HepG2 (cell line): ENCODE results near the gene TBCCD1. TPM values are rescaled to one million over a fixed set of nuclear protein-coding genes. Genes with fewer than 3 reads are reported as not detected.

Experiments used
- BHLHE40 ChIP-seq: IDR thresholded peaks from 2 replicates; pipeline ENCODE4 v1.6.1; 2011; ENCODE audit warnings: low read length, improper control_type of control experiment
- EP300 ChIP-seq, 3 experiments: sonication (generic) in 1 of 3; formaldehyde crosslinking in 1 of 3; IDR thresholded peaks; 2 replicates each; pipeline versions ENCODE4 v1.5.1 to v1.6.1; 2011 to 2020; ENCODE audit warnings: low read depth in 2 of 3, low read length in 2 of 3, borderline replicate concordance in 1 of 3, improper control_type of control experiment in 1 of 3, mild to moderate bottlenecking in 1 of 3, missing genetic modification reagents in 1 of 3, moderate library complexity in 1 of 3
- HOXA3 ChIP-seq: sonication (generic); formaldehyde crosslinking; IDR thresholded peaks from 2 replicates; pipeline ENCODE4 v1.5.0; 2020; ENCODE audit warnings: missing genetic modification reagents
- HOXA7 ChIP-seq: sonication (generic); formaldehyde crosslinking; IDR thresholded peaks from 2 replicates; pipeline ENCODE4 v1.8.1; 2022; ENCODE audit warnings: mild to moderate bottlenecking, missing genetic modification reagents, moderate library complexity
- MIER3 ChIP-seq: IDR thresholded peaks from 2 replicates; pipeline ENCODE4 v1.6.1; 2016; ENCODE audit warnings: missing compliant biosample characterization, borderline replicate concordance
- NFRKB ChIP-seq: fragments of 450-650 bp; IDR thresholded peaks from 2 replicates; pipeline ENCODE4 v1.6.1; 2017
- ZKSCAN8 ChIP-seq: IDR thresholded peaks from 2 replicates; pipeline ENCODE4 v1.6.1; 2016; ENCODE audit warnings: borderline replicate concordance, missing genetic modification reagents, missing compliant biosample characterization
- ZNF253 ChIP-seq: sonication (generic); formaldehyde crosslinking; IDR thresholded peaks from 2 replicates; pipeline ENCODE4 v1.8.0; 2022; ENCODE audit warnings: mild to moderate bottlenecking, missing genetic modification reagents, borderline replicate concordance
- ZNF577 ChIP-seq: sonication (generic); formaldehyde crosslinking; IDR thresholded peaks from 2 replicates; pipeline ENCODE4 v1.4.0; 2020; ENCODE audit warnings: mild to moderate bottlenecking, low read depth, missing genetic modification reagents, borderline replicate concordance
- ZNF619 ChIP-seq: sonication (generic); formaldehyde crosslinking; IDR thresholded peaks from 2 replicates; pipeline ENCODE4 v1.4.0; 2020; ENCODE audit warnings: mild to moderate bottlenecking, missing genetic modification reagents
- ZNF629 ChIP-seq: sonication (generic); formaldehyde crosslinking; conservative IDR thresholded peaks from 2 replicates; pipeline ENCODE4 v1.5.0; 2020; ENCODE audit warnings: missing genetic modification reagents
- polyA plus RNA-seq, 8 experiments: library from polyadenylated mRNA; depleted of rRNA in 3 of 8; stranded (reverse) in 7 of 8; unstranded in 1 of 8; fragments of >200 nt; fragmentation: Illumina TruSeq in 4 of 8; extraction: Trizol in 4 of 8; gene quantifications; 2 replicates each; pipeline versions ENCODE4 v1.2.1 to v1.2.3, GENCODE V29; 2011 to 2016; ENCODE audit warnings: low read depth in 4 of 8, missing spikeins in 1 of 8, mixed read lengths in 1 of 8; ENCODE audit not compliant: insufficient read depth in 1 of 8
- total RNA-seq, 5 experiments: library from RNA; depleted of rRNA; stranded (reverse); fragments of >200 nt; fragmentation: Illumina TruSeq; extraction: Trizol; gene quantifications; 2 replicates each; pipeline ENCODE4 v1.2.3, GENCODE V29; 2016; ENCODE audit warnings: low read depth in 1 of 5
- TF ChIP-seq, protein P1 (sequence below): conservative IDR thresholded peaks from 2 replicates; pipeline ENCODE4 v1.6.1; 2018; ENCODE audit warnings: missing genetic modification reagents
- TF ChIP-seq, protein P2 (sequence below): sonication (generic); formaldehyde crosslinking; IDR thresholded peaks from 2 replicates; pipeline ENCODE4 v1.8.1; 2023; ENCODE audit warnings: mild to moderate bottlenecking, inconsistent platforms, moderate library complexity, missing genetic modification reagents, borderline replicate concordance
- TF ChIP-seq, protein P3 (sequence below): sonication (generic); formaldehyde crosslinking; IDR thresholded peaks from 2 replicates; pipeline ENCODE4 v1.8.1; 2022; ENCODE audit warnings: low read depth, mild to moderate bottlenecking, missing genetic modification reagents
- TF ChIP-seq, protein P4 (sequence below): sonication (generic); formaldehyde crosslinking; IDR thresholded peaks from 2 replicates; pipeline ENCODE4 v1.4.0; 2020; ENCODE audit warnings: missing genetic modification reagents
- TF ChIP-seq, protein P5 (sequence below): IDR thresholded peaks from 2 replicates; pipeline ENCODE4 v1.6.1; 2012; ENCODE audit warnings: low read length, improper control_type of control experiment

The TBCCD1 gene
- total and polyA plus RNA-seq, 2 of the 13 experiments (the other 11 are each of a cell fraction or from before 2014, with no cell fraction given) = 13.6 to 16.2 TPM

DNA sequence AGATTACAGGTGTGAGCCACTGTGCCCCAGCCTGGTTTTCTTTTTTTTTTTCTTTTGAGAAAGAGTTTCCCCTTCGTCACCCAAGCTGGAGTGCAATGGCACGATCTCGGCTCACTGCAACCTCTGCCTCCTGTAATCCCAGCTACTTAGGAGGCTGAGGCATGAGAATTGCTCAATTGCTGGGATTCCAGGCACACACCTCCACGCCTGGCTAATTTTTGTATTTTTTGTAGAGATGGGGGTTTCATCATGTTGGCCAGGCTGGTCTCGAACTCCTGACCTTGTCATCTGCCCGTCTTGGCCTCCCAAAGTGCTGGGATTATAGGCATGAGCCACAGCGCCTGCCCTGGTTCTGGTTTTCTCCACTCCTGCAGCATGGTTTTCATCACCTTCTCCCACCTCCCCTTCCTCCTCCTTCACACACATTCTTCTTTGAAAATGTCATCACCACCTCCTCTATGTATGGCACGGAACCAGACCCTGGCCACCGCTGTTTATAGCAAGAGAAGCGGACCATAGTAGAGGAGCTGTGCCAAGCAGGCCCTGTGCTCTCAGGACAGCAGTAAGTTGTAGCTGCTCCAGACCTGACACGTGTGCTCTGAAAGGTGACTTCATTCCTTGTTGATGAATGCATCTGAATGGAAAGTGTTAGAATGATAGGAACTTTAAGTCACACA is 31.1 kb upstream of the TBCCD1 start (continued):
- TF ChIP-seq, protein P1, sequence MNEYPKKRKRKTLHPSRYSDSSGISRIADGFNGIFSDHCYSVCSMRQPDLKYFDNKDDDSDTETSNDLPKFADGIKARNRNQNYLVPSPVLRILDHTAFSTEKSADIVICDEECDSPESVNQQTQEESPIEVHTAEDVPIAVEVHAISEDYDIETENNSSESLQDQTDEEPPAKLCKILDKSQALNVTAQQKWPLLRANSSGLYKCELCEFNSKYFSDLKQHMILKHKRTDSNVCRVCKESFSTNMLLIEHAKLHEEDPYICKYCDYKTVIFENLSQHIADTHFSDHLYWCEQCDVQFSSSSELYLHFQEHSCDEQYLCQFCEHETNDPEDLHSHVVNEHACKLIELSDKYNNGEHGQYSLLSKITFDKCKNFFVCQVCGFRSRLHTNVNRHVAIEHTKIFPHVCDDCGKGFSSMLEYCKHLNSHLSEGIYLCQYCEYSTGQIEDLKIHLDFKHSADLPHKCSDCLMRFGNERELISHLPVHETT (CRISPR knock-in tag) = no peak
- TF ChIP-seq NFRKB (no peak), HOXA3 (CRISPR knock-in tag) (0 out of 2 replicates have a peak, but pooled peaks have one; percentile 15), ZKSCAN8 (no peak), ZNF577 (CRISPR knock-in tag) (no peak), HOXA7 (CRISPR knock-in tag) (no peak), EP300 (IDR thresholded peaks at IDR 0.05; ENCODE audit: low read depth in 2 of 2, low read length in 2 of 2) (no peak), EP300 (CRISPR knock-in tag; IDR thresholded peaks at IDR 0.05; ENCODE audit: borderline replicate concordance) (no peak), ZNF253 (no peak), ZNF629 (CRISPR knock-in tag) (no peak), ZNF619 (CRISPR knock-in tag) (peak; percentile 58), BHLHE40 (0 out of 2 replicates have a peak, but pooled peaks have one; percentile 3), MIER3 (CRISPR knock-in tag) (peak; percentile 43; the same call in 1 of the 2 replicates)
- TF ChIP-seq, protein P2, sequence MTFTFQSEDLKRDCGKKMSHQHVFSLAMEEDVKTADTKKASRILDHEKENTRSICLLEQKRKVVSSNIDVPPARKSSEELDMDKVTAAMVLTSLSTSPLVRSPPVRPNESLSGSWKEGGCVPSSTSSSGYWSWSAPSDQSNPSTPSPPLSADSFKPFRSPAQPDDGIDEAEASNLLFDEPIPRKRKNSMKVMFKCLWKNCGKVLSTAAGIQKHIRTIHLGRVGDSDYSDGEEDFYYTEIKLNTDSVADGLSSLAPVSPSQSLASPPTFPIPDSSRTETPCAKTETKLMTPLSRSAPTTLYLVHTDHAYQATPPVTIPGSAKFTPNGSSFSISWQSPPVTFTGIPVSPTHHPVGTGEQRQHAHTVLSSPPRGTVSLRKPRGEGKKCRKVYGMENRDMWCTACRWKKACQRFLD = no peak
- TF ChIP-seq, protein P3, sequence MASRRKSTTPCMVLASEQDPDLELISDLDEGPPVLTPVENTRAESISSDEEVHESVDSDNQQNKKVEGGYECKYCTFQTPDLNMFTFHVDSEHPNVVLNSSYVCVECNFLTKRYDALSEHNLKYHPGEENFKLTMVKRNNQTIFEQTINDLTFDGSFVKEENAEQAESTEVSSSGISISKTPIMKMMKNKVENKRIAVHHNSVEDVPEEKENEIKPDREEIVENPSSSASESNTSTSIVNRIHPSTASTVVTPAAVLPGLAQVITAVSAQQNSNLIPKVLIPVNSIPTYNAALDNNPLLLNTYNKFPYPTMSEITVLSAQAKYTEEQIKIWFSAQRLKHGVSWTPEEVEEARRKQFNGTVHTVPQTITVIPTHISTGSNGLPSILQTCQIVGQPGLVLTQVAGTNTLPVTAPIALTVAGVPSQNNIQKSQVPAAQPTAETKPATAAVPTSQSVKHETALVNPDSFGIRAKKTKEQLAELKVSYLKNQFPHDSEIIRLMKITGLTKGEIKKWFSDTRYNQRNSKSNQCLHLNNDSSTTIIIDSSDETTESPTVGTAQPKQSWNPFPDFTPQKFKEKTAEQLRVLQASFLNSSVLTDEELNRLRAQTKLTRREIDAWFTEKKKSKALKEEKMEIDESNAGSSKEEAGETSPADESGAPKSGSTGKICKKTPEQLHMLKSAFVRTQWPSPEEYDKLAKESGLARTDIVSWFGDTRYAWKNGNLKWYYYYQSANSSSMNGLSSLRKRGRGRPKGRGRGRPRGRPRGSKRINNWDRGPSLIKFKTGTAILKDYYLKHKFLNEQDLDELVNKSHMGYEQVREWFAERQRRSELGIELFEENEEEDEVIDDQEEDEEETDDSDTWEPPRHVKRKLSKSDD (CRISPR knock-in tag) = no peak
- TF ChIP-seq, protein P4, sequence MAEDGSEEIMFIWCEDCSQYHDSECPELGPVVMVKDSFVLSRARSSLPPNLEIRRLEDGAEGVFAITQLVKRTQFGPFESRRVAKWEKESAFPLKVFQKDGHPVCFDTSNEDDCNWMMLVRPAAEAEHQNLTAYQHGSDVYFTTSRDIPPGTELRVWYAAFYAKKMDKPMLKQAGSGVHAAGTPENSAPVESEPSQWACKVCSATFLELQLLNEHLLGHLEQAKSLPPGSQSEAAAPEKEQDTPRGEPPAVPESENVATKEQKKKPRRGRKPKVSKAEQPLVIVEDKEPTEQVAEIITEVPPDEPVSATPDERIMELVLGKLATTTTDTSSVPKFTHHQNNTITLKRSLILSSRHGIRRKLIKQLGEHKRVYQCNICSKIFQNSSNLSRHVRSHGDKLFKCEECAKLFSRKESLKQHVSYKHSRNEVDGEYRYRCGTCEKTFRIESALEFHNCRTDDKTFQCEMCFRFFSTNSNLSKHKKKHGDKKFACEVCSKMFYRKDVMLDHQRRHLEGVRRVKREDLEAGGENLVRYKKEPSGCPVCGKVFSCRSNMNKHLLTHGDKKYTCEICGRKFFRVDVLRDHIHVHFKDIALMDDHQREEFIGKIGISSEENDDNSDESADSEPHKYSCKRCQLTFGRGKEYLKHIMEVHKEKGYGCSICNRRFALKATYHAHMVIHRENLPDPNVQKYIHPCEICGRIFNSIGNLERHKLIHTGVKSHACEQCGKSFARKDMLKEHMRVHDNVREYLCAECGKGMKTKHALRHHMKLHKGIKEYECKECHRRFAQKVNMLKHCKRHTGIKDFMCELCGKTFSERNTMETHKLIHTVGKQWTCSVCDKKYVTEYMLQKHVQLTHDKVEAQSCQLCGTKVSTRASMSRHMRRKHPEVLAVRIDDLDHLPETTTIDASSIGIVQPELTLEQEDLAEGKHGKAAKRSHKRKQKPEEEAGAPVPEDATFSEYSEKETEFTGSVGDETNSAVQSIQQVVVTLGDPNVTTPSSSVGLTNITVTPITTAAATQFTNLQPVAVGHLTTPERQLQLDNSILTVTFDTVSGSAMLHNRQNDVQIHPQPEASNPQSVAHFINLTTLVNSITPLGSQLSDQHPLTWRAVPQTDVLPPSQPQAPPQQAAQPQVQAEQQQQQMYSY = no peak
- TF ChIP-seq, protein P5, sequence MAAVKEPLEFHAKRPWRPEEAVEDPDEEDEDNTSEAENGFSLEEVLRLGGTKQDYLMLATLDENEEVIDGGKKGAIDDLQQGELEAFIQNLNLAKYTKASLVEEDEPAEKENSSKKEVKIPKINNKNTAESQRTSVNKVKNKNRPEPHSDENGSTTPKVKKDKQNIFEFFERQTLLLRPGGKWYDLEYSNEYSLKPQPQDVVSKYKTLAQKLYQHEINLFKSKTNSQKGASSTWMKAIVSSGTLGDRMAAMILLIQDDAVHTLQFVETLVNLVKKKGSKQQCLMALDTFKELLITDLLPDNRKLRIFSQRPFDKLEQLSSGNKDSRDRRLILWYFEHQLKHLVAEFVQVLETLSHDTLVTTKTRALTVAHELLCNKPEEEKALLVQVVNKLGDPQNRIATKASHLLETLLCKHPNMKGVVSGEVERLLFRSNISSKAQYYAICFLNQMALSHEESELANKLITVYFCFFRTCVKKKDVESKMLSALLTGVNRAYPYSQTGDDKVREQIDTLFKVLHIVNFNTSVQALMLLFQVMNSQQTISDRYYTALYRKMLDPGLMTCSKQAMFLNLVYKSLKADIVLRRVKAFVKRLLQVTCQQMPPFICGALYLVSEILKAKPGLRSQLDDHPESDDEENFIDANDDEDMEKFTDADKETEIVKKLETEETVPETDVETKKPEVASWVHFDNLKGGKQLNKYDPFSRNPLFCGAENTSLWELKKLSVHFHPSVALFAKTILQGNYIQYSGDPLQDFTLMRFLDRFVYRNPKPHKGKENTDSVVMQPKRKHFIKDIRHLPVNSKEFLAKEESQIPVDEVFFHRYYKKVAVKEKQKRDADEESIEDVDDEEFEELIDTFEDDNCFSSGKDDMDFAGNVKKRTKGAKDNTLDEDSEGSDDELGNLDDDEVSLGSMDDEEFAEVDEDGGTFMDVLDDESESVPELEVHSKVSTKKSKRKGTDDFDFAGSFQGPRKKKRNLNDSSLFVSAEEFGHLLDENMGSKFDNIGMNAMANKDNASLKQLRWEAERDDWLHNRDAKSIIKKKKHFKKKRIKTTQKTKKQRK = no peak
